Caki2 (cell line): ENCODE measurements around the gene TMEM41B. TPM values are rescaled to one million over a fixed set of nuclear protein-coding genes. Genes with fewer than 3 reads are reported as not detected.

Source experiments
- DNase-seq: peaks from one replicate; pipeline ENCODE4 v3.0.0-alpha.2; 2015; ENCODE audit warnings: low read depth
- in situ Hi-C: cut with HindIII; loops from 2 replicates; pipeline ENCODE4 v1.10.0; 2016; ENCODE audit warnings: low sequenced_read_pairs, low pct_unique_long_range_greater_than_20kb, mixed read lengths
- total RNA-seq: library from RNA; depleted of rRNA; stranded (reverse); fragments of >200 nt; shearing (Covaris generic); gene quantifications from 2 replicates; pipeline ENCODE4 v1.2.3, GENCODE V29; 2014; ENCODE audit warnings: low replicate concordance

TMEM41B gene
- total RNA-seq, 1 experiment from 2014 or later, result 50.6 TPM

GRCh38 chr11:9315078-9315688, 790 bp upstream of the TMEM41B start:
- no peak for DNase-seq
- in situ Hi-C loops, result no loop called here

GRCh38 chr11:9313648-9314290, 624 bp downstream of the TMEM41B start:
- DNase-seq, result peak; percentile 19

GRCh38 chr11:9310485-9311090, 3.8 kb downstream of the TMEM41B start:
- in situ Hi-C loops, result no loop called here

More at GRCh38 chr11:9313648-9314290, 624 bp downstream of the TMEM41B start:
- in situ Hi-C loops, result no loop called here

GRCh38 chr11:9304178-9304577, 10.2 kb downstream of the TMEM41B start:
- in situ Hi-C loops, result no loop called here

More at GRCh38 chr11:9310485-9311090, 3.8 kb downstream of the TMEM41B start:
- DNase-seq, result no peak

GRCh38 chr11:9302448-9302847, 11.9 kb downstream of the TMEM41B start:
- DNase-seq, result no peak
- in situ Hi-C loops, result no loop called here

More at GRCh38 chr11:9304178-9304577, 10.2 kb downstream of the TMEM41B start:
- no peak for DNase-seq

- no peak for DNase-seq
- in situ Hi-C loops, result no loop called here
Observed at GRCh38 chr11:9301720-9302119, 12.7 kb downstream of the TMEM41B start.

GRCh38 chr11:9293646-9294045, 20.7 kb downstream of the TMEM41B start:
- DNase-seq, result no peak
- in situ Hi-C loops, result no loop called here

- DNase-seq, result no peak
- in situ Hi-C loops, result no loop called here
Observed at GRCh38 chr11:9285850-9286587, 28.4 kb downstream of the TMEM41B start.

- peak; percentile 29 for DNase-seq
- in situ Hi-C loops, result no loop called here
Observed at GRCh38 chr11:9280655-9281301, 33.6 kb downstream of the TMEM41B start.

- no peak for DNase-seq
- in situ Hi-C loops, result no loop called here
Observed at GRCh38 chr11:9277176-9277575, 37.2 kb downstream of the TMEM41B start.

GRCh38 chr11:9276571-9276970, 37.8 kb downstream of the TMEM41B start:
- no peak for DNase-seq
- in situ Hi-C loops, result no loop called here

- in situ Hi-C loops, result no loop called here
Observed at GRCh38 chr11:9274499-9275258, 39.7 kb downstream of the TMEM41B start.

GRCh38 chr11:9273376-9274336, 40.7 kb downstream of the TMEM41B start:
- no peak for DNase-seq
- in situ Hi-C loops, result no loop called here

More at GRCh38 chr11:9274499-9275258, 39.7 kb downstream of the TMEM41B start:
- DNase-seq, result no peak

- in situ Hi-C loops, result no loop called here
- no peak for DNase-seq
Observed at GRCh38 chr11:9269492-9270013, 44.8 kb downstream of the TMEM41B start.

GRCh38 chr11:9267680-9268079, 46.7 kb downstream of the TMEM41B start:
- in situ Hi-C loops, result no loop called here
- DNase-seq, result no peak

GRCh38 chr11:9266926-9267325, 47.5 kb downstream of the TMEM41B start:
- no peak for DNase-seq
- in situ Hi-C loops, result no loop called here
